ENCODE results near the gene JAZF1.

DNA sequence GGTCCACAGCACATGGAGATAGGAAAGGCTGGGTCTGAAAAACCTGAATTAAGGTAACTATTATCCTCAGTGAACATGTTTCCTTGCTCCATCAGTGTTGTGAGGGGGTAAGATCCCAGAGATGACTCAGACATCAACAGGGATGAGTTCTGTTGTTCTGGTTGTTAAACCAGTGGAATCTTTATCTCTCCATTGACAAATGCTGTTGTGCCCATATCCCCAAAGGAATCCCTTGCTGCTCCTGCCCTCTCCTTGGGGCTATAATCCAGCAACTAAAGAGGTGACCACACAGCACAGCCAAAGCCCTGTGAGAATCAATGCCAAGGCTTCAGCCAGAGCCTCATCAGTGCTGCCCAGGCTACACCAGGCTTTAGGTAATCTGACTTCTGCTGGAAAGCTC, 113.4 kb downstream of the JAZF1 start:
- TF ChIP-seq, protein P1, sequence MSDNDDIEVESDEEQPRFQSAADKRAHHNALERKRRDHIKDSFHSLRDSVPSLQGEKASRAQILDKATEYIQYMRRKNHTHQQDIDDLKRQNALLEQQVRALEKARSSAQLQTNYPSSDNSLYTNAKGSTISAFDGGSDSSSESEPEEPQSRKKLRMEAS (IDR thresholded peaks at IDR 0.05; ENCODE audit: low read depth, low read length), result no peak
- TF ChIP-seq, protein P2, sequence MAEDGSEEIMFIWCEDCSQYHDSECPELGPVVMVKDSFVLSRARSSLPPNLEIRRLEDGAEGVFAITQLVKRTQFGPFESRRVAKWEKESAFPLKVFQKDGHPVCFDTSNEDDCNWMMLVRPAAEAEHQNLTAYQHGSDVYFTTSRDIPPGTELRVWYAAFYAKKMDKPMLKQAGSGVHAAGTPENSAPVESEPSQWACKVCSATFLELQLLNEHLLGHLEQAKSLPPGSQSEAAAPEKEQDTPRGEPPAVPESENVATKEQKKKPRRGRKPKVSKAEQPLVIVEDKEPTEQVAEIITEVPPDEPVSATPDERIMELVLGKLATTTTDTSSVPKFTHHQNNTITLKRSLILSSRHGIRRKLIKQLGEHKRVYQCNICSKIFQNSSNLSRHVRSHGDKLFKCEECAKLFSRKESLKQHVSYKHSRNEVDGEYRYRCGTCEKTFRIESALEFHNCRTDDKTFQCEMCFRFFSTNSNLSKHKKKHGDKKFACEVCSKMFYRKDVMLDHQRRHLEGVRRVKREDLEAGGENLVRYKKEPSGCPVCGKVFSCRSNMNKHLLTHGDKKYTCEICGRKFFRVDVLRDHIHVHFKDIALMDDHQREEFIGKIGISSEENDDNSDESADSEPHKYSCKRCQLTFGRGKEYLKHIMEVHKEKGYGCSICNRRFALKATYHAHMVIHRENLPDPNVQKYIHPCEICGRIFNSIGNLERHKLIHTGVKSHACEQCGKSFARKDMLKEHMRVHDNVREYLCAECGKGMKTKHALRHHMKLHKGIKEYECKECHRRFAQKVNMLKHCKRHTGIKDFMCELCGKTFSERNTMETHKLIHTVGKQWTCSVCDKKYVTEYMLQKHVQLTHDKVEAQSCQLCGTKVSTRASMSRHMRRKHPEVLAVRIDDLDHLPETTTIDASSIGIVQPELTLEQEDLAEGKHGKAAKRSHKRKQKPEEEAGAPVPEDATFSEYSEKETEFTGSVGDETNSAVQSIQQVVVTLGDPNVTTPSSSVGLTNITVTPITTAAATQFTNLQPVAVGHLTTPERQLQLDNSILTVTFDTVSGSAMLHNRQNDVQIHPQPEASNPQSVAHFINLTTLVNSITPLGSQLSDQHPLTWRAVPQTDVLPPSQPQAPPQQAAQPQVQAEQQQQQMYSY (CRISPR knock-in tag; IDR thresholded peaks at IDR 0.05), result no peak
- TF ChIP-seq MYC (IDR thresholded peaks at IDR 0.05; ENCODE audit: insufficient read depth, insufficient read length, insufficient replicate concordance, low read length, severe bottlenecking) (no peak), ZNF217 (IDR thresholded peaks at IDR 0.05) (no peak), NFIC (IDR thresholded peaks at IDR 0.05; ENCODE audit: low read depth, low read length) (no peak), SREBF2 (IDR thresholded peaks at IDR 0.05; ENCODE audit: low read length) (no peak), MXI1 (IDR thresholded peaks at IDR 0.05; ENCODE audit: low read depth, low read length) (no peak), YY1 (IDR thresholded peaks at IDR 0.05; ENCODE audit: low read depth, low read length) (no peak)
- TF ChIP-seq, protein P3, sequence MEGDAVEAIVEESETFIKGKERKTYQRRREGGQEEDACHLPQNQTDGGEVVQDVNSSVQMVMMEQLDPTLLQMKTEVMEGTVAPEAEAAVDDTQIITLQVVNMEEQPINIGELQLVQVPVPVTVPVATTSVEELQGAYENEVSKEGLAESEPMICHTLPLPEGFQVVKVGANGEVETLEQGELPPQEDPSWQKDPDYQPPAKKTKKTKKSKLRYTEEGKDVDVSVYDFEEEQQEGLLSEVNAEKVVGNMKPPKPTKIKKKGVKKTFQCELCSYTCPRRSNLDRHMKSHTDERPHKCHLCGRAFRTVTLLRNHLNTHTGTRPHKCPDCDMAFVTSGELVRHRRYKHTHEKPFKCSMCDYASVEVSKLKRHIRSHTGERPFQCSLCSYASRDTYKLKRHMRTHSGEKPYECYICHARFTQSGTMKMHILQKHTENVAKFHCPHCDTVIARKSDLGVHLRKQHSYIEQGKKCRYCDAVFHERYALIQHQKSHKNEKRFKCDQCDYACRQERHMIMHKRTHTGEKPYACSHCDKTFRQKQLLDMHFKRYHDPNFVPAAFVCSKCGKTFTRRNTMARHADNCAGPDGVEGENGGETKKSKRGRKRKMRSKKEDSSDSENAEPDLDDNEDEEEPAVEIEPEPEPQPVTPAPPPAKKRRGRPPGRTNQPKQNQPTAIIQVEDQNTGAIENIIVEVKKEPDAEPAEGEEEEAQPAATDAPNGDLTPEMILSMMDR (IDR thresholded peaks at IDR 0.05 in 2 of 3, conservative IDR thresholded peaks at IDR 0.05 in 1 of 3; ENCODE audit: control insufficient read depth in 2 of 3, extremely low read depth in 1 of 3, insufficient read depth in 1 of 3, low read depth in 3 of 3, low read length in 3 of 3), result no peak
- TF ChIP-seq, protein P4, sequence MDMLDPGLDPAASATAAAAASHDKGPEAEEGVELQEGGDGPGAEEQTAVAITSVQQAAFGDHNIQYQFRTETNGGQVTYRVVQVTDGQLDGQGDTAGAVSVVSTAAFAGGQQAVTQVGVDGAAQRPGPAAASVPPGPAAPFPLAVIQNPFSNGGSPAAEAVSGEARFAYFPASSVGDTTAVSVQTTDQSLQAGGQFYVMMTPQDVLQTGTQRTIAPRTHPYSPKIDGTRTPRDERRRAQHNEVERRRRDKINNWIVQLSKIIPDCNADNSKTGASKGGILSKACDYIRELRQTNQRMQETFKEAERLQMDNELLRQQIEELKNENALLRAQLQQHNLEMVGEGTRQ (IDR thresholded peaks at IDR 0.05; ENCODE audit: borderline replicate concordance, low read depth, low read length), result no peak
